Common myeloid progenitor, CD34-positive (primary cell): ENCODE data around the gene CABCOCO1.

Experiments used
- CTCF ChIA-PET: fragments of 350-600 bp; sonication (Branson Sonifier 250); formaldehyde crosslinking; loops from one replicate; lab custom pipeline; 2021; ENCODE audit warnings: antibody characterized with exemption; lab: Charles Lee
- POLR2A ChIA-PET: fragments of 350-600 bp; sonication (Branson Sonifier 250); formaldehyde crosslinking; loops from one replicate; lab custom pipeline; 2021; ENCODE audit warnings: antibody characterized with exemption; lab: Charles Lee
- DNase-seq, 3 donors: peaks; one replicate each; pipeline versions ENCODE4 v3.0.0 to v3.0.0-alpha.2; 2013
- H3K27ac ChIP-seq, 2 experiments: 1 replicate in 1 of 2; 2 replicates in 1 of 2; pipeline ENCODE4 v1.7.0; 2013; ENCODE audit warnings: inconsistent platforms in 2 of 2, low read length in 2 of 2, mild to moderate bottlenecking in 2 of 2, low read depth in 1 of 2, moderate library complexity in 1 of 2; ENCODE audit not compliant: severe bottlenecking in 2 of 2, insufficient read depth in 1 of 2, poor library complexity in 1 of 2
- H3K27me3 ChIP-seq, 5 experiments: replicated peaks in 2 of 5; 1 replicate in 3 of 5; 2 replicates in 2 of 5; pipeline versions ENCODE4 v1.6.1 to v1.7.0; 2013; ENCODE audit warnings: low read length in 4 of 5, mild to moderate bottlenecking in 2 of 5, moderate library complexity in 2 of 5, inconsistent platforms in 1 of 5; ENCODE audit not compliant: insufficient read depth in 5 of 5, control insufficient read depth in 4 of 5
- H3K36me3 ChIP-seq, 4 experiments: 1 replicate in 2 of 4; 2 replicates in 2 of 4; pipeline versions ENCODE4 v1.6.1 to v1.7.0; 2013; ENCODE audit warnings: low read length in 3 of 4, control low read depth in 1 of 4, mild to moderate bottlenecking in 1 of 4; ENCODE audit not compliant: control insufficient read depth in 4 of 4, insufficient read depth in 4 of 4
- H3K4me1 ChIP-seq, 4 experiments: 1 replicate in 3 of 4; 2 replicates in 1 of 4; pipeline versions ENCODE4 v1.6.1 to v1.7.1; 2013; ENCODE audit warnings: low read length in 3 of 4, mild to moderate bottlenecking in 3 of 4, control low read depth in 1 of 4, inconsistent platforms in 1 of 4, moderate library complexity in 1 of 4; ENCODE audit not compliant: control insufficient read depth in 4 of 4, insufficient read depth in 4 of 4; ENCODE audit errors: control extremely low read depth in 1 of 4
- H3K4me3 ChIP-seq, 7 experiments: 1 replicate in 4 of 7; 2 replicates in 3 of 7; pipeline versions ENCODE4 v1.5.1 to v1.7.0; 2013; ENCODE audit warnings: mild to moderate bottlenecking in 7 of 7, low read length in 6 of 7, moderate library complexity in 6 of 7, inconsistent platforms in 2 of 7, low read depth in 2 of 7, control low read depth in 1 of 7; ENCODE audit not compliant: insufficient read depth in 4 of 7, control insufficient read depth in 1 of 7; ENCODE audit errors: extremely low read depth in 1 of 7
- H3K9me3 ChIP-seq, 5 experiments: 1 replicate in 4 of 5; 2 replicates in 1 of 5; pipeline versions ENCODE4 v1.6.1 to v1.7.1; 2013; ENCODE audit warnings: low read length in 4 of 5, mild to moderate bottlenecking in 2 of 5, inconsistent platforms in 1 of 5, low read depth in 1 of 5, moderate library complexity in 1 of 5; ENCODE audit not compliant: control insufficient read depth in 4 of 5, insufficient read depth in 2 of 5; ENCODE audit errors: control extremely low read depth in 1 of 5
- WGBS: methylation state at CpG from one replicate; pipeline ENCODE4 v1.1.5; 2013; ENCODE audit not compliant: insufficient coverage; 5-methylcytosine and 5-hydroxymethylcytosine counted together

CABCOCO1 gene

GRCh38 chr10:61785473-61786105 lies 122.9 kb downstream of the CABCOCO1 start:
- WGBS = 100% methylated on average over 1 of the region's 3 CpGs
- peaks cover 6 to 55% (median 29%) of the 10 kb centered on the region in 4 experiments for H3K4me1 ChIP-seq
- ChIA-PET CTCF (interaction anchor here (0.9 to 1.9 kb wide), 8 partner anchors 8 to 48 kb away, joined by 3 to 5 read pairs (median 4); no protein-coding TSS in a partner anchor), POLR2A (interaction anchor here (1.2 kb wide), 1 partner anchor 20 kb away, joined by 3 read pairs; no protein-coding TSS in a partner anchor)
- H3K9me3 ChIP-seq = peaks cover 0 to 2% (median 0%) of the 10 kb centered on the region in 5 experiments
- H3K36me3 ChIP-seq = no peaks in the 10 kb centered on the region
- no peak overlapping the region for H3K4me3 ChIP-seq
- H3K27ac ChIP-seq = no peak overlapping the region
- no peaks in the 10 kb centered on the region for H3K27me3 ChIP-seq
- DNase-seq = no peak

- CTCF ChIA-PET = interaction anchor here (0.8 to 1.6 kb wide), 6 partner anchors 9 to 54 kb away, joined by 3 to 5 read pairs (median 3); no protein-coding TSS in a partner anchor
- Histone ChIP-seq H3K36me3 (no peaks in the 10 kb centered on the region), H3K9me3 (no peaks in the 10 kb centered on the region), H3K4me1 (peaks cover 1 to 44% (median 23%) of the 10 kb centered on the region in 4 experiments), H3K27ac (peak overlapping the region; percentile 6 to 67), H3K27me3 (no peaks in the 10 kb centered on the region), H3K4me3 (peak overlapping the region in 1 of 7 experiments; percentile 45)
- POLR2A ChIA-PET = interaction anchor here (1.2 kb wide), 1 partner anchor 21 kb away, joined by 3 read pairs; no protein-coding TSS in a partner anchor
- peak; percentile 52 to 92 (median 90) for DNase-seq
- WGBS = 21% methylated on average over 4 of the region's 4 CpGs
These were observed 124.0 kb downstream of the CABCOCO1 start for GRCh38 chr10:61786728-61787127.

- Histone ChIP-seq H3K36me3 (no peaks in the 10 kb centered on the region), H3K9me3 (no peaks in the 10 kb centered on the region), H3K27ac (no peak overlapping the region), H3K27me3 (no peaks in the 10 kb centered on the region), H3K4me1 (peaks cover 1 to 40% (median 22%) of the 10 kb centered on the region in 4 experiments), H3K4me3 (no peak overlapping the region)
- ChIA-PET CTCF (interaction anchor here (1.1 to 1.6 kb wide), 4 partner anchors 12 to 54 kb away, joined by 3 to 5 read pairs (median 5); no protein-coding TSS in a partner anchor), POLR2A (interaction anchor here (1.2 kb wide), 1 partner anchor 10 kb away, joined by 3 read pairs; no protein-coding TSS in a partner anchor)
- no peak for DNase-seq
- WGBS = 100% methylated on average over 1 of the region's 3 CpGs
These were observed 124.4 kb downstream of the CABCOCO1 start for GRCh38 chr10:61787170-61787569.

GRCh38 chr10:61789031-61789430 lies 126.3 kb downstream of the CABCOCO1 start:
- H3K27ac ChIP-seq = no peak overlapping the region
- ChIA-PET POLR2A (no interaction called here), CTCF (interaction anchor here (0.7 to 1.6 kb wide), 3 partner anchors 9 to 113 kb away, joined by 3 read pairs; no protein-coding TSS in a partner anchor)
- no peak overlapping the region for H3K4me3 ChIP-seq
- no peaks in the 10 kb centered on the region for H3K36me3 ChIP-seq
- DNase-seq = no peak
- no peaks in the 10 kb centered on the region for H3K27me3 ChIP-seq
- H3K9me3 ChIP-seq = no peaks in the 10 kb centered on the region
- H3K4me1 ChIP-seq = peaks cover 1 to 40% (median 26%) of the 10 kb centered on the region in 4 experiments
- WGBS = no CpG with 5 or more reads among the region's 1 CpG

- no peak for DNase-seq
- H3K4me1 ChIP-seq = peaks cover 0 to 25% (median 19%) of the 10 kb centered on the region in 4 experiments
- H3K36me3 ChIP-seq = no peaks in the 10 kb centered on the region
- POLR2A ChIA-PET = no interaction called here
- WGBS = no CpG with 5 or more reads among the region's 2 CpGs
- no peak overlapping the region for H3K4me3 ChIP-seq
- no peaks in the 10 kb centered on the region for H3K9me3 ChIP-seq
- H3K27ac ChIP-seq = no peak overlapping the region
- CTCF ChIA-PET = interaction anchor here (1.2 kb wide), 2 partner anchors 9 to 17 kb away, joined by 3 to 7 read pairs; no protein-coding TSS in a partner anchor
- no peaks in the 10 kb centered on the region for H3K27me3 ChIP-seq
These were observed 128.5 kb downstream of the CABCOCO1 start for GRCh38 chr10:61791216-61791615.

GRCh38 chr10:61792097-61792716 lies 129.5 kb downstream of the CABCOCO1 start:
- H3K27ac ChIP-seq = no peak overlapping the region
- CTCF ChIA-PET = no interaction called here
- H3K4me1 ChIP-seq = peaks cover 0 to 15% (median 10%) of the 10 kb centered on the region in 4 experiments
- WGBS = no CpG with 5 or more reads among the region's 1 CpG
- H3K4me3 ChIP-seq = no peak overlapping the region
- no peaks in the 10 kb centered on the region for H3K27me3 ChIP-seq
- no peaks in the 10 kb centered on the region for H3K36me3 ChIP-seq
- POLR2A ChIA-PET = no interaction called here
- no peak for DNase-seq
- no peaks in the 10 kb centered on the region for H3K9me3 ChIP-seq
